HEK293T (cell line): ENCODE data around the gene NMBR.

Source experiments
- BHLHE40 ChIP-seq: fragments of 450-650 bp; IDR thresholded peaks from 2 replicates; pipeline ENCODE4 v1.6.1; 2016; ENCODE audit warnings: mild to moderate bottlenecking, moderate library complexity, borderline replicate concordance
- ELF4 ChIP-seq: fragments of 450-650 bp; IDR thresholded peaks from 2 replicates; pipeline ENCODE4 v1.6.1; 2017; ENCODE audit warnings: antibody characterized with exemption
- FOXM1 ChIP-seq: fragments of 450-650 bp; IDR thresholded peaks from 2 replicates; pipeline ENCODE4 v1.6.1; 2017; ENCODE audit warnings: mild to moderate bottlenecking, borderline replicate concordance
- NFRKB ChIP-seq: fragments of 450-650 bp; IDR thresholded peaks from 2 replicates; pipeline ENCODE4 v1.6.1; 2016; ENCODE audit warnings: mild to moderate bottlenecking, moderate library complexity
- PKNOX1 ChIP-seq: fragments of 450-650 bp; IDR thresholded peaks from 2 replicates; pipeline ENCODE4 v1.6.1; 2016
- SP1 ChIP-seq: fragments of 450-650 bp; IDR thresholded peaks from 2 replicates; pipeline ENCODE4 v1.6.1; 2017
- SUZ12 ChIP-seq: fragments of 450-650 bp; IDR thresholded peaks from 2 replicates; pipeline ENCODE4 v1.6.1; 2016; ENCODE audit warnings: mild to moderate bottlenecking
- TARDBP ChIP-seq: fragments of 450-650 bp; IDR thresholded peaks from 2 replicates; pipeline ENCODE4 v1.6.1; 2016
- ZNF384 ChIP-seq: fragments of 450-650 bp; IDR thresholded peaks from 2 replicates; pipeline ENCODE4 v1.6.1; 2016

GRCh38 chr6:142152746-142153145 lies 5.8 kb upstream of the NMBR start:
- no peak for TF ChIP-seq SP1
- no peak for TF ChIP-seq FOXM1
- TF ChIP-seq BHLHE40, result no peak
- no peak for TF ChIP-seq PKNOX1
- TF ChIP-seq ZNF384, result no peak
- no peak for TF ChIP-seq NFRKB
- TF ChIP-seq TARDBP, result no peak
- TF ChIP-seq SUZ12, result no peak
- TF ChIP-seq ELF4, result no peak
